NCI-H2196 (cell line): ENCODE measurements around the gene RCOR3.
"Not testable (repeated sequence)": the region's sequence is repeated elsewhere in the genome, so short reads cannot be mapped to it uniquely, and the experiment has no call there.

Source experiments
- DNase-seq: peaks from one replicate; lab custom pipeline; 2025; ENCODE audit not compliant: unreplicated experiment; lab: John Stamatoyannopoulos, UW

RCOR3 gene

GRCh38 chr1:211337430-211338223 is 78.5 kb downstream of the RCOR3 start:
- no peak for DNase-seq

- DNase-seq = no peak
Observed at GRCh38 chr1:211338224-211338620, 79.1 kb downstream of the RCOR3 start.

GRCh38 chr1:211339631-211340041 is 80.5 kb downstream of the RCOR3 start:
- no peak for DNase-seq

- DNase-seq = no peak
Observed at GRCh38 chr1:211340622-211341507, 81.7 kb downstream of the RCOR3 start.

GRCh38 chr1:211341999-211342398 is 82.8 kb downstream of the RCOR3 start:
- no peak for DNase-seq

GRCh38 chr1:211343607-211344006 is 84.4 kb downstream of the RCOR3 start:
- DNase-seq = no peak

GRCh38 chr1:211344152-211344618 is 85.0 kb downstream of the RCOR3 start:
- no peak for DNase-seq

GRCh38 chr1:211345719-211346118 is 86.6 kb downstream of the RCOR3 start:
- peak; percentile 37 for DNase-seq

- no peak for DNase-seq
Observed at GRCh38 chr1:211347077-211347844, 88.1 kb downstream of the RCOR3 start.

- no peak for DNase-seq
Observed at GRCh38 chr1:211348547-211348946, 89.4 kb downstream of the RCOR3 start.

GRCh38 chr1:211349741-211350140 is 90.6 kb downstream of the RCOR3 start:
- DNase-seq = no peak

GRCh38 chr1:211352055-211352454 is 92.9 kb downstream of the RCOR3 start:
- not testable (repeated sequence) for DNase-seq

GRCh38 chr1:211352465-211352864 is 93.3 kb downstream of the RCOR3 start:
- no peak for DNase-seq

GRCh38 chr1:211352985-211353515 is 93.9 kb downstream of the RCOR3 start:
- DNase-seq = no peak

- no peak for DNase-seq
Observed at GRCh38 chr1:211353562-211354212, 94.5 kb downstream of the RCOR3 start.

- no peak for DNase-seq
Observed at GRCh38 chr1:211355873-211356272, 96.7 kb downstream of the RCOR3 start.

GRCh38 chr1:211356723-211357407 is 97.7 kb downstream of the RCOR3 start:
- DNase-seq = no peak

GRCh38 chr1:211358685-211359084 is 99.5 kb downstream of the RCOR3 start:
- no peak for DNase-seq

GRCh38 chr1:211359876-211360275 is 100.7 kb downstream of the RCOR3 start:
- DNase-seq = no peak

- DNase-seq = no peak
Observed at GRCh38 chr1:211361202-211361601, 102.0 kb downstream of the RCOR3 start.
